VCaP (cell line): ENCODE results near the gene RCBTB2.

Experiments
- H3K27ac ChIP-seq: fragments of 450-650 bp; 2 replicates; pipeline ENCODE4 v1.5.1; 2017
- CTCF ChIP-seq: fragments of 450-650 bp; conservative IDR thresholded peaks from 2 replicates; pipeline ENCODE4 v1.5.1; 2017; ENCODE audit warnings: mild to moderate bottlenecking, moderate library complexity

The RCBTB2 gene

GRCh38 chr13:48561466-48562235 is 28.8 kb upstream of the RCBTB2 start:
- no peak overlapping the region for H3K27ac ChIP-seq
- TF ChIP-seq CTCF = no peak

- H3K27ac ChIP-seq = no peak overlapping the region
- no peak for TF ChIP-seq CTCF
Measured at GRCh38 chr13:48560657-48561337, 27.9 kb upstream of the RCBTB2 start.

DNA sequence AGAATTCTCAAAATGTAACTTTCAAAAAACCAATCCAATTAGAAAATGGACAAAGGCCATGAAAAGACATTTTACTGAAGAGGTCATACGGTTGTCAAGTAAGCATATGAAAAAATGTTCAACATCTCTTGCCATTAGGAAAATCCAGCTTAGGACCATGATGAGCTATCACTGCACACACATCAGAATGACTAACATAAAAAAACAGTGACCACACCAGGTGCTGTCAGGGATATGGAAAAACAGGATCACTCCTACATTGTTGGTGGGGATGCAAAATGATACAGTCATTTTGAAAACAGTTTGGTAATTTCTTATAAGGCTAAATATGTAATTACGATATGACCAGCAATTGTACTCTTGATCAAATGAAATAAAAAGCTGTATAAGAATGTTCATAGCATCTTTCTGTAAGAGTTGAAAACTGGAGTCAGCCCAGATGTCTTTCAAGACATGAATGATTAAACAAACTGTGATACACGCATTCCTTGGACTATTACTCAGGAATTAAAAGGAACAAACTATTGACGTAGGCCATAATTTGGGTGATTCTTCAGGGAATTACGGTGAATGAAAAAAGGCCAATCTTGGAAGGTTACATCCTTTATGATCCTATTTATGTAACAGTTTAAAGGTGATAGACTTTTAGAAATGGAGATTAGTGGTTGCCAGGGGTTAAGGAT is 26.9 kb upstream of the RCBTB2 start:
- no peak overlapping the region for H3K27ac ChIP-seq
- TF ChIP-seq CTCF = no peak

DNA sequence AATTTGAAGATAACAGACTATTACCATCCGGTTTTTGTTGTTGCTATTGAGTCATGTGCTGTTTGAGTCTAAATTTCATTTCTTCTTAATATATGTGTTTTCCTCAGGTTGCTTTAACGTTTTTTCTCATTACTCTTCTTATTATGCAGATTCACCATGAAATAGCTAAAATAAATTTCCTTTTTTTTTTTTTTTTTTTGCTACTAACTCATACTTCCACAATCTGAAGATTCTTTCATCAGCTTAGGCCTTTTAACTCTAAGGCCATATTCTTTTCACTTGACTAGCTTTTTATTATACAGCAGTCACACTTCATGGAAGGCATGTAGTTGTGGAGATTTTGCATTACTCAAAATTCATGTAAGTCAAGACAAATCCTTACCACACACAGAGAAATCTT is 23.9 kb upstream of the RCBTB2 start:
- H3K27ac ChIP-seq = no peak overlapping the region
- no peak for TF ChIP-seq CTCF

GRCh38 chr13:48555441-48555840 is 22.6 kb upstream of the RCBTB2 start:
- TF ChIP-seq CTCF = no peak
- no peak overlapping the region for H3K27ac ChIP-seq

DNA sequence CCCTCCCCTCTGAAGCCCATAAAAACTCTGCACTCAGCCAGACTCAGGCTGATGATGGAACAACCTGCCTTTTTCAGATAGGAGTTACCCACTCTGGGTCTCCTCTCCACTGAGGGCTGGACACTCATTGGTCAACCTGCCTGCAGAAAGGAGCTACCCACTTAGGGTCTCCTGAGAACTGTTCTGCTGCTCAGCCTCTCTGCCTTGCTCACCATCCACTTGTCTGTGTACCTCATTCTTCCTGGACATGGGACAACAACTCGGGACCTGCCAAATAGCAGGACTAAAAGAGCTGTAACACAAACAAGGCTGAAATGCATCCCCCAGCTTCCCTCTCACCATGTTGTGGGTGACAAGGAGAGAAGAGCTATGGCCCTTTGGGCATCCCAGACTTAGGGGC is 18.4 kb upstream of the RCBTB2 start:
- H3K27ac ChIP-seq = no peak overlapping the region
- no peak for TF ChIP-seq CTCF

GRCh38 chr13:48549658-48550057 is 16.8 kb upstream of the RCBTB2 start:
- H3K27ac ChIP-seq = no peak overlapping the region
- TF ChIP-seq CTCF = no peak
